Measurements from ENCODE around the gene ZG16B. TPM values are rescaled to one million over a fixed set of nuclear protein-coding genes. Genes with fewer than 3 reads are reported as not detected.

Gene ZG16B
- total RNA-seq, 1 experiment from 2014 or later: 1.8 TPM

GRCh38 chr16:2867661-2867986 is 37.5 kb downstream of the ZG16B start:
- no peak for DNase-seq (ENCODE audit: low spot score)

- peak; percentile 95 for DNase-seq (ENCODE audit: low spot score)
Observed at GRCh38 chr16:2867987-2868789, 38.1 kb downstream of the ZG16B start.

- DNase-seq (ENCODE audit: low spot score): no peak
Observed at GRCh38 chr16:2871926-2872325, 41.8 kb downstream of the ZG16B start.

GRCh38 chr16:2874032-2874911 is 44.2 kb downstream of the ZG16B start:
- DNase-seq (ENCODE audit: low spot score): no peak

GRCh38 chr16:2874912-2875362 is 44.8 kb downstream of the ZG16B start:
- peak; percentile 76 for DNase-seq (ENCODE audit: low spot score)

- DNase-seq (ENCODE audit: low spot score): no peak
Observed at GRCh38 chr16:2879854-2880508, 49.9 kb downstream of the ZG16B start.

Other genes with a start within 250 kb of the ZG16B start
- 62.4 and 70.6 TPM in 2 replicates for gene KCTD5, start 147.8 kb upstream of the ZG16B start, total RNA-seq (2014; rRNA removed; shearing (Covaris generic))
- gene PRSS27, start 110.1 kb upstream of the ZG16B start, total RNA-seq (2014; rRNA removed; shearing (Covaris generic)): 1.4 and 2.6 TPM in 2 replicates
- gene SRRM2, start 77.7 kb upstream of the ZG16B start, total RNA-seq (2014; rRNA removed; shearing (Covaris generic)): 30.0 and 49.0 TPM in 2 replicates
- 397 and 571 TPM in 2 replicates for gene ELOB, start 53.0 kb upstream of the ZG16B start, total RNA-seq (2014; rRNA removed; shearing (Covaris generic))
- gene PRSS33, start 42.7 kb upstream of the ZG16B start, total RNA-seq (2014; rRNA removed; shearing (Covaris generic)): 0.17 and 0.36 TPM in 2 replicates
- gene PRSS41, start 31.8 kb upstream of the ZG16B start, total RNA-seq (2014; rRNA removed; shearing (Covaris generic)): not detected in 2 replicates
- gene PRSS21, start 13.1 kb upstream of the ZG16B start, total RNA-seq (2014; rRNA removed; shearing (Covaris generic)): not detected in 2 replicates
- not detected in 2 replicates for gene PRSS22, start 27.9 kb downstream of the ZG16B start, total RNA-seq (2014; rRNA removed; shearing (Covaris generic))
- gene FLYWCH2, start 52.9 kb downstream of the ZG16B start, total RNA-seq (2014; rRNA removed; shearing (Covaris generic)): 66.3 and 88.4 TPM in 2 replicates
- 41.3 and 41.6 TPM in 2 replicates for gene FLYWCH1, start 81.6 kb downstream of the ZG16B start, total RNA-seq (2014; rRNA removed; shearing (Covaris generic))
- gene KREMEN2, start 134.0 kb downstream of the ZG16B start, total RNA-seq (2014; rRNA removed; shearing (Covaris generic)): 1.7 and 3.5 TPM in 2 replicates
- gene PAQR4, start 139.0 kb downstream of the ZG16B start, total RNA-seq (2014; rRNA removed; shearing (Covaris generic)): 39.2 and 47.4 TPM in 2 replicates
- gene PKMYT1, start 150.1 kb downstream of the ZG16B start, total RNA-seq (2014; rRNA removed; shearing (Covaris generic)): 50.8 and 63.1 TPM in 2 replicates
- 0.16 TPM in 1 of 2 replicates, not detected in the other for gene CLDN9, start 182.6 kb downstream of the ZG16B start, total RNA-seq (2014; rRNA removed; shearing (Covaris generic))
- 0.41 TPM in 1 of 2 replicates, not detected in the other for gene CLDN6, start 187.9 kb downstream of the ZG16B start, total RNA-seq (2014; rRNA removed; shearing (Covaris generic))
- 510 and 551 TPM in 2 replicates for gene TNFRSF12A, start 190.1 kb downstream of the ZG16B start, total RNA-seq (2014; rRNA removed; shearing (Covaris generic))
- gene HCFC1R1, start 193.6 kb downstream of the ZG16B start, total RNA-seq (2014; rRNA removed; shearing (Covaris generic)): 54.7 and 71.1 TPM in 2 replicates
- 32.1 and 35.2 TPM in 2 replicates for gene THOC6, start 193.7 kb downstream of the ZG16B start, total RNA-seq (2014; rRNA removed; shearing (Covaris generic))
- not detected in 2 replicates for gene BICDL2, start 206.6 kb downstream of the ZG16B start, total RNA-seq (2014; rRNA removed; shearing (Covaris generic))
- gene MMP25, start 216.3 kb downstream of the ZG16B start, total RNA-seq (2014; rRNA removed; shearing (Covaris generic)): 0.53 and 1.6 TPM in 2 replicates
- 113 and 115 TPM in 2 replicates for gene IL32, start 235.3 kb downstream of the ZG16B start, total RNA-seq (2014; rRNA removed; shearing (Covaris generic))

Data from A172 (cell line).